ENCODE data around the gene RAB21.
A peak's percentile ranks its signal among the peaks of the same experiment; 100 is the strongest.

RAB21 gene

GRCh38 chr12:71754461-71755145 is at the start of gene RAB21:
RAB21 (plus strand) TSS chr12:71754863; CDS start chr12:71755130, 267 bp downstream.
- DNase-seq (ENCODE audit: low spot score): peak; percentile 99

DNA sequence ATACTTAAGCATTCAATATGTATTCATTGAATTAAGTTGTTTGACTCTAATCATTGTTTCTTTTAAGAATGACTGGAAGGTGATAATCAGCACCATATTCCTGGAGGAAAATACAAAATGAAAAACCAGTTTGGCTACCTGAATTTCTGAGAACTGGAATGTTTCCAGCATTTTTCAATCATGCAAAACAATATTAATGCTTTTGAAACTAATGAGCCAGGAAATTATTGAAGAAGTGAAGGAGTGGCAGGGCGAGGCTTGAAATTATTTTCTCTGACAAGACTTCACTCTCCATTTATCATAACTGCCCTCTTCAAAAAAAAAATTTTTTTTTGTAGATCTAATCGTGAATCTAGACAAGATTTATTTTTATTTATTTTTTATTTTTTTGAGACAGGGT is 49.7 kb upstream of the RAB21 start:
- DNase-seq (ENCODE audit: low spot score): no peak

DNA sequence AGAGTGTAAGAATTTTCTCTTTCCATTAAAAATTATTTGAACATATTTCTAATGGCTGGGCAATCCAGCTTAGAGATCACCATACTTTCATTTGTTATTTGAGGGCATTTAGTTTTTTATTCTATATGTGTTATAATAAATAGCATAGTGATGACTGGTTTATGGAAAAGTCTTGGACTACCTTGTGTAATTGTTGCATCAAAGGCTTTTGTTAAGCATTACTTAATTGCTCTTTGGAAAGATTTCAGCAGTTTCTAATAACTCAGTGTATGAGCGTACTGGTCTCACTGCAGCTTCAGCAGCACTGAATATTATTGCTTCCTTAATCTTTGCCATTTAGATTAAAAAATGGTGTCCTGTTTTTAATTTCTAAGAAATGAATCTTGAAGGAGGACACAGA is 46.0 kb upstream of the RAB21 start:
- DNase-seq (ENCODE audit: low spot score): no peak

DNA sequence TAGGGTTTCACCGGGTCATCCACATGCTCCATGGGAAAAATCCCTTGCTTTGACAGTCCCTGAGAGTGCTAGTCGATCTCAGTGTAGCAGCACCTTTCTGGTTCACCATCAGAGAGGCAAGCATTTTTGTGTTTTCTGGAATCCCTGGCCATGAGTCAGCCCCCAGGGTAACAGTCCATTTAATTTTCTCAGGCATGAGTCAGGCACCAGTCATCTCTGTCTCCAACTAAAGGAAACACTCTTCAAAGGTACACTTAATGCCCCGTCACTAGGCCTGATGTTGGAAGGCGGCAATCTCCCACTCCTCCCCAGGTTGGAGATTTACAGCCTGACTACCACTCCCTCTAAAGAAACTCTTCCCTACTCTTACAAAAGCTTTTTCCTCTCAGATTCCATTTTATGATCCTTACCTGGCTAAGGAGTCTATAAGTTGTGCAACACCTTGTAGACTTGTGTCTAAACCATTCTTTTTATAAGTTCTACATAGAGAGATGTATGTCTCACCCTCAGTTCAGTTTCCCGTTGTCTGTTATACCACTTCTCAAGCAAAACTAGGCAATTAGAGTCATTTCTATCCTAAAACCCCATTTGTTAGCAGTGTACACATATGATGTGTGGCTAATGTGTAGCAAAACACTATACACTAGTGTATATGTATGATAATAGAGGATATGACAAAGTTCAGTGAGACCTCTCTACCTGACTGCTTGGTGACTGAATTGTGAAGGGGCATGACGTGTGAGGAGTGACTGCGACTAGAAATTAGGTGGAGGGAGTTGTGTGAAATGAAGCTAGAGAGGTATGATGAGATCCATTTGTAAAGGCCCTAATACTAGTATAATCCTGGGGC is 44.2 kb upstream of the RAB21 start:
- no peak for DNase-seq (ENCODE audit: low spot score)

DNA sequence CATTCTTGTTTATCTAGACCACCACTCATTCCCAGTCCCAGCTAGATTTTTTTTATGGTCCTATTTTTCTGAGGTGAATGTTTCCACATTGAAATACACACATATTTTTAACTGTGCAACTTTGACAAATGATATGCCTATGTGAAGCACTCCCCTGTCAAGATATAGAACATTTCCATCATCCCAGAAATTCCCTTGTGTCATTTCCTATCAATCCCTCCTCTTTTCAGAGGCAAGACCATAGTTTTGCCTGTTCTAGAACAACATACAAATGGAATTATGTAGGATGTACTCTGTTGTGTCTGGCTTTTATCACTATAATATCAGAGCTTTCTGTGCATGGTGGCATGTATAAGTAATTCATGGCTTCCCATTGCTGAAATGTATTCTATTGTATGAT is 36.1 kb upstream of the RAB21 start:
- no peak for DNase-seq (ENCODE audit: low spot score)

GRCh38 chr12:71719647-71720370 is 34.9 kb upstream of the RAB21 start:
- DNase-seq (ENCODE audit: low spot score): no peak

GRCh38 chr12:71721783-71722505 is 32.7 kb upstream of the RAB21 start:
- DNase-seq (ENCODE audit: low spot score): no peak

- no peak for DNase-seq (ENCODE audit: low spot score)
These were observed 29.7 kb upstream of the RAB21 start for GRCh38 chr12:71725011-71725410.

- DNase-seq (ENCODE audit: low spot score): no peak
These were observed 28.1 kb upstream of the RAB21 start for GRCh38 chr12:71726548-71726947.

DNA sequence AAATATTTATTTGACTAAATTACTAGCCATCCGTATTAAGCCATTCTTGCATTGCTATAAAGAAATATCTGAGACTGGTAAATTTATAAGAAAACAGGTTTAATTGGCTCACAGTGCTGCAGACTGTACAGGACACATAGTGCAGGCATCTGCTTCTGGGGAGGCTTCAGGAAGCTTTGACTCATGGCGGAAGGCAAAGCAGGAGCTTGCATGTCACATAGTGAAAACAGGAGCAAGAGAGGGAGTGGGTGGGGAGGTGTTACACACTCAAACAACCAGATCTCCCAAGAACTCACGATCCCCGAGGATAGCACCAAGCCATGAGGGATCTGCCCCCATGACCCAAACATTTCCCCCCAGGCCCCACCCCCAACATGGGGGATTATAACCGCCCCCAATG is 26.7 kb upstream of the RAB21 start:
- DNase-seq (ENCODE audit: low spot score): no peak

DNA sequence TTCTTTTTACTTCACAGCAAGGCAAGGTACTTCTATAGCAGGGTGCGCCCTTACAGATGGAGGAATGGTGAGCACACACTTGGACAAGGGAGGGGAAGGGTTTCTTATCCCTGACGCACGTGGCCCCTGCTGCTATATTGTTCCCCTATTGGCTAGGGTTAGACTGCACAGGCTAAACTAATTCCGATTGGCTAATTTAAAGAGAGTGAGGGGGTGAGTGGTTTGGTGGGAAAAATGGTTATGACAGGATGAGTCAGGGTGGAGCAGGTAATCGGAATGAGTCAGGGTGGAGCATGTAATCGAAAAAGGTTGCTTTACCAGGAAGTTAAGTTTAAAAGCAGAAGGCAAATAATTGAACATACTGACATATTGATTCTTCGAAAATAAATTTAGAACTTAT is 23.7 kb upstream of the RAB21 start:
- no peak for DNase-seq (ENCODE audit: low spot score)

DNA sequence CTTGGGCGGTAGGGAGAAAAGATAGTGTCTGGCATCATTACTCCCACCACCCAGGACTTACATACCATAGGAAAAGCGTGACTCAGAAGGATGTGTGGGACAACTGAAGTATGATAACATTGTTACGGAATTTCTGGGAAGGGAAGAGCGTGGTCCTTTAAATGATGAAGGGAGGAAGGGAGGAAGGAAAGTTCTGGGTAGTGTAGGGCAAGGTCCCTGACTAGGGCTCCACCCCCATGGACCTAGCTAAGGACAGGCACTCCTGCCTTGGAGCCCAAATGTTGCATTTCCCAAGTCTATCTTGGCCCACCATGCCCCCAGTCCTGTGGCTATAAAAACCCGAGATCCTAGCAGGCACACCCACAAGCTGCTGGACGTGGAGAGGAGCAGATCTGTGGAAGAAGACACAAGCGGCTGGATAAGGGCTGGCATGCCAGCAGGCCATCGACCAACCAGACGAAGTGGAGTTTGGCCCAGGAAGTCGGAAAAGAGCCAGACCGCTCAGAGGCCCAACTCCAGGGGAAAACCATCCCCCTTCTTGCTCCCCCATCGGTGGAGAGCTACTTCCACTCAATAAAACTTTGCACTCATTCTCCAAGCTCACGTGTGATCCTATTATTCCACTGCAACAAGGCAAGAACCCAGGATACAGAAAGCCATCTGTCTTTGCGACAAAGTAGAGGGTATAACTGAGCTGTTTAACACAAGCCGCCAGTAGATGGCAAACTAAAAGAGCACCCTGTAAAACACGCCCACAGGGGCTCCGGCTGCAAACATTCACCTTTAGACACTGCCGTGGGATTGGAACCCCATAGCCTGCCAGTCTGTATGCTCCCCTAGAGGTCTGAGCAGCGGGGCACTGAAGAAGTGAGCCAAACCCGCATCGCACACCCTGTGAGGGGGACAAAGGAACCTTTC is 23.0 kb upstream of the RAB21 start:
- peak; percentile 52 for DNase-seq (ENCODE audit: low spot score)

GRCh38 chr12:71732357-71732712 is 22.3 kb upstream of the RAB21 start:
- DNase-seq (ENCODE audit: low spot score): no peak

DNA sequence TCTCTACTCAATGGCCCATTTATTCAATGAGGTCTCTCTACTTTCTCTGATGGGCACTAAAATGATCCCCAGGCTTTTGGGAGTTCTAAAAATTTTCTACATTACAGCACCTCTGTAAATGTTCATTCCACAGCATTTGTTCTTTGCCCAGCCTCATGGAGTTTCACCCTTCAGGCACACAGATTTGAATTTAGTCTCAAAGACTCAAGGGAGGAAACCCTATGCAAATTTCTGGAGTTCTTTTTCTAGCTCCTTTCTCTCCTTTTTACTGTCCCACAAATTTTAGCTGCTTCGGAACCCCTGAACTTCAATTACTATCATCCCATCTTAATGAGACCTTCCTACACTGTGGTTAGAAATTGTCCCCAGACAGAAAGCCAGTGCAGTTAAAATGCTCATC is 17.5 kb upstream of the RAB21 start:
- no peak for DNase-seq (ENCODE audit: low spot score)

GRCh38 chr12:71742998-71743397 is 11.7 kb upstream of the RAB21 start:
- no peak for DNase-seq (ENCODE audit: low spot score)

- no peak for DNase-seq (ENCODE audit: low spot score)
These were observed 10.0 kb upstream of the RAB21 start for GRCh38 chr12:71744522-71745300.

- DNase-seq (ENCODE audit: low spot score): no peak
These were observed 7.6 kb upstream of the RAB21 start for GRCh38 chr12:71746974-71747611.

DNA sequence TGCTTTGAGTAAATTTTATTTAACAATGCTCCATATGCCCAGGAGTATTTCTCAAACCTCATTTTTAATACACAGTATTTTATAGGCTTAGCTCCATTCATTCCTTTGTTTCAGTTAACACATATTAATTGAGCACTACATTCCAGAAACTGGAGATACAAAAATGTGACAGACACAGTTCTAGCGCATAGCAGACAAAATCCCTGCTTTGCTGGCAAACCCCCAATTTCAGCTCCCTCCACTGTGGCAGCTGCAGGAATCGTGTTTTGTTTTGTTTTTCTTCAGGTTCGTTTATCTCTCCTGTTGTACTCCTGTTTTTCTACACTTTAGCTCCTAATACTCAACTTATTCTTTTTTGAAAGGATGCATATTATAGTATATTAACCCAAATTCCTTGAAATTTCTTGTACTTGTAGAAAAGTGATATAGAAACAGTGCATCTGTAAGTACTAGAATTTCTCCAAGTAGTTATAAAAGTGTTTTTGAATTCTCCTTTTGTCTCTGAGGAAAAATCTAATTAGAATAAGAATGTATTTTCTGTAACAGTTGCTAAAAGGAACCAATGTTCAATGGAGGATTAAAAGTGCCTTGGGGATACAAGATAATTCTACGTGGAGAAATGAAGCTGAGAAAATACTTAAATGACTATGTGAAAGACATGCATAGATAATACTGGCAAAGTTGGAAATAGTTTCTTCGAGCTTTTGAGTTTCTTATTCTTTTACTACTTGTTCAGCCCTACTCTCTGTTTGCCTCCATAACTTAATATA is 6.4 kb upstream of the RAB21 start:
- DNase-seq (ENCODE audit: low spot score): no peak

GRCh38 chr12:71749666-71750065 is 5.0 kb upstream of the RAB21 start:
- DNase-seq (ENCODE audit: low spot score): no peak
